Activated naive CD8-positive, alpha-beta T cell treated with anti-CD3 and anti-CD28 coated beads, Interleukin-2, amount 50 U/mL, for 16 hours (primary cell): ENCODE results near the gene FGFR2.

Experiments used
- DNase-seq: peaks from one replicate; pipeline ENCODE4 v3.0.0-alpha.2; 2020; ENCODE audit warnings: low read depth, low spot score

FGFR2 gene

GRCh38 chr10:121457729-121458128 is 140.5 kb downstream of the FGFR2 start:
- DNase-seq = no peak

- no peak for DNase-seq
Measured at GRCh38 chr10:121455377-121455776, 142.9 kb downstream of the FGFR2 start.

GRCh38 chr10:121454781-121455180 is 143.5 kb downstream of the FGFR2 start:
- no peak for DNase-seq

GRCh38 chr10:121453160-121453559 is 145.1 kb downstream of the FGFR2 start:
- no peak for DNase-seq

GRCh38 chr10:121452581-121452980 is 145.7 kb downstream of the FGFR2 start:
- DNase-seq = no peak

GRCh38 chr10:121450247-121450646 is 148.0 kb downstream of the FGFR2 start:
- no peak for DNase-seq

- DNase-seq = no peak
Measured at GRCh38 chr10:121449482-121449924, 148.7 kb downstream of the FGFR2 start.

- no peak for DNase-seq
Measured at GRCh38 chr10:121448766-121449421, 149.3 kb downstream of the FGFR2 start.

- no peak for DNase-seq
Measured at GRCh38 chr10:121444520-121445165, 153.6 kb downstream of the FGFR2 start.

- no peak for DNase-seq
Measured at GRCh38 chr10:121442086-121442935, 155.9 kb downstream of the FGFR2 start.

- no peak for DNase-seq
Measured at GRCh38 chr10:121440461-121440860, 157.8 kb downstream of the FGFR2 start.

GRCh38 chr10:121438333-121438732 is 159.9 kb downstream of the FGFR2 start:
- DNase-seq = no peak

GRCh38 chr10:121437596-121437995 is 160.6 kb downstream of the FGFR2 start:
- DNase-seq = no peak

- no peak for DNase-seq
Measured at GRCh38 chr10:121436630-121437341, 161.5 kb downstream of the FGFR2 start.

GRCh38 chr10:121436281-121436629 is 162.0 kb downstream of the FGFR2 start:
- no peak for DNase-seq

- DNase-seq = no peak
Measured at GRCh38 chr10:121435099-121435875, 163.0 kb downstream of the FGFR2 start.

- no peak for DNase-seq
Measured at GRCh38 chr10:121433965-121434364, 164.3 kb downstream of the FGFR2 start.

GRCh38 chr10:121428867-121429266 is 169.4 kb downstream of the FGFR2 start:
- no peak for DNase-seq
